SK-N-SH (cell line): ENCODE measurements around the gene NAT8L. TPM values are rescaled to one million over a fixed set of nuclear protein-coding genes. Genes with fewer than 3 reads are reported as not detected.

Source experiments
- CTCF ChIA-PET: fragments of 300-600, 350-600 bp; formaldehyde crosslinking; extraction: SDS; loops from one replicate; lab custom pipeline; 2021; lab: Yijun Ruan, JAX
- POLR2A ChIA-PET: fragments of 350-600 bp; sonication (Branson Sonifier 250); formaldehyde crosslinking; extraction: SDS; loops from one replicate; lab custom pipeline; 2020; ENCODE audit warnings: antibody characterized with exemption, inconsistent platforms; lab: Yijun Ruan, JAX
- DNase-seq: peaks from one replicate; pipeline ENCODE4 v3.0.0; 2012
- H2AFZ ChIP-seq: fragments of 200-600 bp; sonication (generic); 2 replicates; pipeline ENCODE4 v1.8.1; 2016; ENCODE audit warnings: antibody characterized with exemption, mild to moderate bottlenecking, low read depth
- H3F3A ChIP-seq: fragments of 200-600 bp; sonication (generic); replicated peaks from 2 replicates; pipeline ENCODE3; 2016; ENCODE audit warnings: antibody characterized with exemption, mild to moderate bottlenecking; ENCODE audit not compliant: insufficient read depth
- H3K27ac ChIP-seq, 2 experiments: fragments of 200-500 bp in 1 of 2; fragments of 200-600 bp in 1 of 2; sonication (Bioruptor generic) in 1 of 2; sonication (generic), shearing (Covaris generic) in 1 of 2; 2 replicates each; pipeline versions ENCODE4 v1.5.1 to v1.6.1; 2014 to 2016; ENCODE audit warnings: low read depth in 2 of 2, inconsistent platforms in 1 of 2, low read length in 1 of 2, mild to moderate bottlenecking in 1 of 2, mixed read lengths in 1 of 2
- H3K27me3 ChIP-seq: fragments of 200-600 bp; sonication (generic), shearing (Covaris generic); 2 replicates; pipeline ENCODE4 v1.6.1; 2016; ENCODE audit warnings: mixed run types; ENCODE audit not compliant: insufficient read depth
- H3K36me3 ChIP-seq, 2 experiments: fragments of 200-500 bp in 1 of 2; fragments of 200-600 bp in 1 of 2; sonication (Bioruptor generic) in 1 of 2; sonication (generic) in 1 of 2; replicated peaks in 1 of 2; 2 replicates each; pipeline versions ENCODE3 to v1.5.1; 2014 to 2016; ENCODE audit warnings: low read length in 1 of 2, mild to moderate bottlenecking in 1 of 2; ENCODE audit not compliant: insufficient read depth in 2 of 2, control insufficient read depth in 1 of 2
- H3K4me1 ChIP-seq, 2 experiments: fragments of 200-500 bp in 1 of 2; fragments of 200-600 bp in 1 of 2; sonication (Bioruptor generic) in 1 of 2; sonication (generic), shearing (Covaris generic) in 1 of 2; 2 replicates each; pipeline versions ENCODE4 v1.5.1 to v1.6.1; 2014 to 2016; ENCODE audit warnings: low read depth in 1 of 2, low read length in 1 of 2, mixed run types in 1 of 2; ENCODE audit not compliant: insufficient read depth in 2 of 2, control insufficient read depth in 1 of 2
- H3K4me2 ChIP-seq: fragments of 200-600 bp; sonication (generic), shearing (Covaris generic); 2 replicates; pipeline ENCODE4 v1.6.1; 2017; ENCODE audit warnings: mixed run types
- H3K4me3 ChIP-seq, 2 experiments: fragments of 200-500 bp in 1 of 2; fragments of 200-600 bp in 1 of 2; sonication (Bioruptor generic) in 1 of 2; sonication (generic), shearing (Covaris generic) in 1 of 2; 2 replicates each; pipeline versions ENCODE4 v1.5.1 to v1.8.1; 2014 to 2016; ENCODE audit warnings: low read depth in 2 of 2, inconsistent platforms in 1 of 2, low read length in 1 of 2, mild to moderate bottlenecking in 1 of 2, mixed read lengths in 1 of 2, moderate library complexity in 1 of 2
- H3K79me2 ChIP-seq: fragments of 200-600 bp; sonication (generic); 2 replicates; pipeline ENCODE4 v1.8.1; 2017; ENCODE audit warnings: mild to moderate bottlenecking; ENCODE audit not compliant: insufficient read depth
- H3K9ac ChIP-seq: fragments of 200-600 bp; sonication (generic); 2 replicates; pipeline ENCODE4 v1.6.1; 2017; ENCODE audit warnings: mixed run types
- H3K9me2 ChIP-seq: fragments of 200-600 bp; sonication (generic); 2 replicates; pipeline ENCODE4 v1.6.1; 2017; ENCODE audit warnings: mixed run types
- H3K9me3 ChIP-seq: fragments of 200-600 bp; sonication (generic); 2 replicates; pipeline ENCODE4 v1.6.1; 2017; ENCODE audit warnings: mixed run types, mild to moderate bottlenecking, moderate library complexity
- H4K20me1 ChIP-seq: fragments of 200-600 bp; sonication (generic); 2 replicates; pipeline ENCODE4 v1.6.1; 2017; ENCODE audit warnings: mild to moderate bottlenecking, mixed run types; ENCODE audit not compliant: insufficient read depth
- CHD2 ChIP-seq: fragments of 150-350 bp; IDR thresholded peaks from 2 replicates; pipeline ENCODE4 v1.6.1; 2018; ENCODE audit warnings: low read length; ENCODE audit not compliant: partially characterized antibody
- FOSL2 ChIP-seq: IDR thresholded peaks from 2 replicates; pipeline ENCODE4 v1.4.0; 2012; ENCODE audit warnings: low read depth, mild to moderate bottlenecking, moderate library complexity, borderline replicate concordance
- FOXJ3 ChIP-seq: sonication (generic); formaldehyde crosslinking; IDR thresholded peaks from 2 replicates; pipeline ENCODE4 v1.5.1; 2020; ENCODE audit warnings: mild to moderate bottlenecking, missing genetic modification reagents
- JUND ChIP-seq: IDR thresholded peaks from 2 replicates; pipeline ENCODE4 v1.4.0; 2012
- MXI1 ChIP-seq: IDR thresholded peaks from 2 replicates; pipeline ENCODE4 v1.6.1; 2012; ENCODE audit warnings: mild to moderate bottlenecking, low read depth, low read length, improper control_type of control experiment
- NFIC ChIP-seq: IDR thresholded peaks from 2 replicates; pipeline ENCODE4 v1.4.0; 2012; ENCODE audit warnings: borderline replicate concordance
- NRF1 ChIP-seq: IDR thresholded peaks from 2 replicates; pipeline ENCODE4 v1.6.1; 2012; ENCODE audit warnings: low read depth, mild to moderate bottlenecking, low read length
- RAD21 ChIP-seq: IDR thresholded peaks from 2 replicates; pipeline ENCODE4 v1.6.1; 2012; ENCODE audit warnings: mild to moderate bottlenecking, low read length
- RCOR1 ChIP-seq: fragments of 150-350 bp; IDR thresholded peaks from 2 replicates; pipeline ENCODE4 v1.6.1; 2017; ENCODE audit warnings: antibody characterized with exemption, low read length
- REST ChIP-seq: IDR thresholded peaks from 2 replicates; pipeline ENCODE4 v1.6.1; 2012; ENCODE audit warnings: mild to moderate bottlenecking, low read depth, low read length, moderate library complexity
- RXRA ChIP-seq: IDR thresholded peaks from 2 replicates; pipeline ENCODE4 v1.4.0; 2012; ENCODE audit warnings: low read depth, mild to moderate bottlenecking, borderline replicate concordance
- SIN3A ChIP-seq: IDR thresholded peaks from 2 replicates; pipeline ENCODE4 v1.6.1; 2012; ENCODE audit warnings: low read depth, mild to moderate bottlenecking, low read length, moderate library complexity, borderline replicate concordance
- TEAD4 ChIP-seq: IDR thresholded peaks from 2 replicates; pipeline ENCODE4 v1.4.0; 2012; ENCODE audit warnings: mild to moderate bottlenecking, borderline replicate concordance; ENCODE audit not compliant: insufficient read depth
- USF1 ChIP-seq: IDR thresholded peaks from 2 replicates; pipeline ENCODE4 v1.4.0; 2012; ENCODE audit warnings: low read depth, borderline replicate concordance
- USF2 ChIP-seq: fragments of 150-350 bp; IDR thresholded peaks from 2 replicates; pipeline ENCODE4 v1.6.1; 2017; ENCODE audit warnings: antibody characterized with exemption, low read length, low read depth, borderline replicate concordance
- ZBTB33 ChIP-seq: IDR thresholded peaks from 2 replicates; pipeline ENCODE4 v1.4.0; 2012; ENCODE audit warnings: low read depth, borderline replicate concordance
- WGBS: methylation state at CpG from one replicate; pipeline ENCODE4 v1.1.6; 2017; ENCODE audit warnings: low lambda C conversion rate; 5-methylcytosine and 5-hydroxymethylcytosine counted together
- polyA plus RNA-seq, 3 experiments: library from polyadenylated mRNA; depleted of rRNA; stranded (reverse); fragments of >200 nt; gene quantifications; 2 replicates each; pipeline ENCODE4 v1.2.3, GENCODE V29; 2012

Gene NAT8L
- polyA plus RNA-seq, 1 of the 3 experiments (the other 2 are of a cell fraction), result 0.43 TPM

- TF ChIP-seq REST (no peak), NRF1 (no peak), RXRA (no peak), SIN3A (no peak), MXI1 (no peak), CHD2 (no peak), TEAD4 (no peak), USF1 (no peak), NFIC (no peak), FOSL2 (no peak), RAD21 (no peak), RCOR1 (no peak), FOXJ3 (CRISPR knock-in tag) (no peak), ZBTB33 (no peak), JUND (no peak), USF2 (no peak)
- TF ChIP-seq, all 33 proteins: peak for 0
- Histone ChIP-seq H4K20me1 (no peaks in the 10 kb centered on the region), H3K27ac (no peak overlapping the region), H3K4me2 (no peak overlapping the region), H3K4me1 (no peaks in the 10 kb centered on the region), H3K4me3 (no peak overlapping the region), H3F3A (no peaks in the 10 kb centered on the region), H3K36me3 (no peaks in the 10 kb centered on the region), H2AFZ (no peak overlapping the region), H3K27me3 (no peaks in the 10 kb centered on the region), H3K9ac (no peak overlapping the region), H3K9me3 (no peaks in the 10 kb centered on the region), H3K79me2 (no peaks in the 10 kb centered on the region), H3K9me2 (no peaks in the 10 kb centered on the region)
- POLR2A ChIA-PET, result no interaction called here
- CTCF ChIA-PET, result interaction anchor here (0.7 kb wide), 1 partner anchor 14 kb away, joined by 3 read pairs; no protein-coding TSS in a partner anchor
- DNase-seq, result no peak
- 48% methylated on average over 5 of the region's 7 CpGs for WGBS
These were observed 42.4 kb downstream of the NAT8L start for GRCh38 chr4:2101346-2102044.
